Mucosa of gallbladder (tissue), 1 donor: ENCODE results near the gene TTC31. TPM values are rescaled to one million over a fixed set of nuclear protein-coding genes. Genes with fewer than 3 reads are reported as not detected.

Experiments used
- DNase-seq: peaks from one replicate; pipeline ENCODE4 v3.0.0-alpha.2; 2020; ENCODE audit warnings: low spot score
- total RNA-seq: library from RNA; stranded (reverse); gene quantifications from one replicate; pipeline ENCODE4 v1.2.1, GENCODE V29; 2021
- donor health status: DM: no; HTN: no; CAD: no.

Gene TTC31
- total RNA-seq, 1 donor from 2014 or later = 41.0 TPM

DNA sequence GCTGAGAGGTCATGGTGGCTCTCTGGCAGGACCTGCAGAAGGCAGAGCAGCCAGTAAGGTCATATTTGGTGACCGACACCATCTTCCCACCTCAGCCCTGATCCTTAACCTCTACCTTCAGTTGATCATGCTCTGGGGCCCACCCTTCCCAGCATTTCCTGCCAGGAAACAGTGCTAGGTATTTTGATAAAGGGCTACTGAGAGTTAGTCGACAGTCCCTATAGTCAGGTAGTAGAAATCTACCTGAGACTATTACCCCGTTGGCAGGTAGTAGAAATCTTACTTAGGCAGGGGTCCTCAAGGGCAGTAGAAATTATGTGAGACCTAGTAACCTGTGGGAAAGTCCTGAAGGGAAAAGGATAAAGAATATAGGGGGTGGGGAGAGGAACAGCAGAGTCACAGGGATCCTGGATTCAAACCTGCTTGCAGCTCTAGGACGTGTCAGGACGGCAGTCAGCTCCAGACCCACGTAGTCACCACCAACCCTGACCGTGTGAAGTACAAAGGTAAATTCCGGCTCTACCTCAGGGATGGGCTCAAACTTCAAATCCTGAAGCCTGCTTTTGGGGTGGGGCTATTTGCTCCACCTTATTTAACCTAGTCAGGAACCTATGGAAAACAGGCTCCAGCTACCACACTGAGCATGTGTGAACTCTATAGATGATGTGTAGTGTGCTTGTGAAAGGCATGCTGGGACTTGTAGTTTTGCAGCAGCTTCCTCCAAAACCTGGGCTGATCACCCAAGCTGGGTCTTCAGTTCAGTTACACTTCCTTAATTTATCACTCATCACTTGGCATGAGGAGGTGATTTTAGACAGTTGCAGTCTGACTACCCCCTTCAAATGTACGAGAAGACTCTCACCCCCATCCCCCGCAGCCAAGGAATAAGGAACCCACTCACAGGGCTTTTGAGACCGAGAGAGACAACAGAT is 43.1 kb downstream of the TTC31 start, which contains the start of gene DQX1:
Gene DQX1, minus strand, starts transcription at position 515 of the 932 bp plus-strand sequence. Its CDS starts 502 bp downstream, at position 13.
- DNase-seq = no peak

DNA sequence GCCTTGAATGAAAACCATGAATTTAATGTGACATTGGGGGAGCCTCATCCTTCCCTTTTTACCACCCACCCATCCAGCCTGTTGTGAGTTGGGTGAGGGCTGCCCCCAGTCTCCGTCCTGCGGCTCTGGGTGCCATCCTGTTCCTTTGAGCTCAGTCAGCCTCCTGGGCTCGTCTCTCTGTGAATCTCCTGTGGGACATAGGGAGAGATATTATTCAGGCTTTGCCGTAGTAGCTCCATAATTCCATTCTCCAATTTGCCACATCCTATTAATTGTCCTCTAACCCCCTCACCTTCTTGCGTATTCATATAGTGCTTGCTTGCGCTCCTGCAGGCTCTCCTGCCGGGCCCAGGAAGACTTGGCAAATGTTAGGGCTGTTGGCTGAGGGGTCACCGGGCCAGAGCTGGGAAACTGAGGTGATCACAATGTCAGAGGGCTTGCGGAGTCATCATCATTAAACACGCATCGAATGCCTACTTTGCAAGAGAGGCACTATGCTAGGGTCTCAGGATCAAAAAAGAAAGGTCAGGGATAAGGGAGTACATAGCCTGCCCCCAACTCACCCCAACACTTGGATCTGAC is 43.9 kb downstream of the TTC31 start:
- no peak for DNase-seq

DNA sequence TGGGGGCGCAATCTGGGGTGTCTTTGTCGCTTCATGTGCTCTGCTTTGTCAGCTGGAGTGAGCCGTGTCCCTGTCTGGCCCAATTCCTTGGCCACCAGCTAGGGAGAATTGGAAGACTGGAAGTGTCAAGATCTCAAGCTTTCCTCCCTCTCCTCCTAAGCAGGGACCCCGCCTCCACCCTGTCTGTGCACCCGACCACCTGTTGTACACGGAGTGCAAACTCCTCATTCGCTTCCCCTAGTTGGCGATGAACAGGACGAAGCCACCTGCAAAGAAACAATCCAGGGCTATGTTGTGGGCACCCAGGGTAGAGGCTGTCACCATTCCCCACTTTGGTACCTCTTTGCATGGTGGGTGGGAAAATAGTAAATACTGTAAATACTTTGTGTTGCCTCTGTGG is 44.9 kb downstream of the TTC31 start:
- no peak for DNase-seq

DNA sequence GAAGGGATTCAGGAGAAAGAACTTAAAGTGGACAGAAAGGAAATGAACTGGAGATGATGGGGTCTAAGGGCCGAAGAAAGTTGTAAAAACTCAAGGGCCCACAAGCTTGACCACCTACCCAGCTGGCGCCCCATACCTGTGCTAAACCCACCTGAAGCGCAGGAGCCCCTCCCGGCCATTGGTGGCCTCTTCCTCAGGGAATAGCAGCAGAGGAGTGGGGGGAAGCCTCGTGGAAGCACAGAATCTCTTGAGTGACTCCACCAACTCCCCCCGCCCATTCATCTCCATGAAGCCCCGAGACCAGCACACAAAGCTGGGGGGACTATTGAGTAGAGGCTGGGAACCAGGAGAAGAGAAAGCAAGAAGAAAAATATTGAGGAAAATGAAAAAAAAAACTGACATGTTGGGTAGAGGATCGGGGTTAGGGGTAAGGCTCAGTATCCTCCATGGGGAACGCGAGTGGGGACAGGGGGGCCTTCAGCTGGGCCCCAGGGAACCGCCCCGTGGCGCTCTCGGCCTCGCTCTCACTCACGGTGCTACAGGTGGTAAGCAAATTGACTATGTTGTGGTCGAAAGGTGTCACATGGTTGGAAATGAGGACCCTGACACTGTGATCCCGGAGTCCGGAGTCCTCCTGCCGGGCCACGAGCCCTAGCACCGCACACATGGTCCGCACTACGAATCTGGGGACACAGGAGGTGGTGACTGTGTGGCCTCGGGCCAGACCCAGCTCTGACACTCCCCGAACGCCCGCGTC is 45.9 kb downstream of the TTC31 start:
- DNase-seq = no peak

DNA sequence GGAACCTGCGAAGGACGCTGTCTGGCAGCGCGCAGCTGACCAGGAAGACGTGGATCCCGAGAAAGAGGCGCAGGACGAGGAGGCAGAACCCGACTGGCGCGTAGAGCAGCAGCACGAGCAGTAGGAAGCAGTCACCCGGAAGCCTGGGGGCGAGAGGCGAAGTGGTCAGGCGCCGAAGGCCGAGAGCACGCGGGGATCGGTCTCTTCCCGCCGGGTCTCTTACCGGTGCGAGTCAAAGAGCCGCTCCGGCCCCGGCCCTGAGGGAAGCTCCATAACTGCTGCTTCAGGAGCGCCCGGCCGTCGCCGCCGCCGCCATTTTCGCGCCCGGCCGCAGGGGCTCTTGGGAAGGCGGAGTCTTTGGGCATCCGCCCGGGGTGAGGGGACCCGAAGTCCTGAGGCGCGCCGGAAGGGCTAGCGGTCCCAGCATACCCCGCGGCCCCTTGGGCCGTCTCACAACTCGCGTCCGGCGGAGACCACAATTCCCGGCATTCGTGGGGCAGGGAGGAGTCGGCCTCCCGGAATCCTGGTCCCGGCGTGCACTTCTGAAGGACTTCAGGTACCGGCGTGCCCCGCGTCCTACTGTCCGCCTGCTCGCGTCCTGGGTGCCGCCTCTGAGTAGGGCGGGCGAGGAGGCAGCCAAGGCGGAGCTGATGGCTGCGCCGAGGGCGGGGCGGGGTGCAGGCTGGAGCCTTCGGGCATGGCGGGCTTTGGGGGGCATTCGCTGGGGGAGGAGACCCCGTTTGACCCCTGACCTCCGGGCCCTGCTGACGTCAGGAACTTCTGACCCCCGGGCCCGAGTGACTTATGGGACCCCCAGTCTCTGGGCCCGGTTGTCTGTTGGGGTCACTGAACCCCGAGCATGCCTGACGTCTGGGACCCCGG is 46.7 kb downstream of the TTC31 start, which contains the start of the genes AUP1 and HTRA2:
Gene AUP1, minus strand, starts transcription at position 350 of the 882 bp plus-strand sequence. Its CDS starts 77 bp downstream, at position 273.
Gene HTRA2, plus strand, starts transcription at position 577 of the 882 bp plus-strand sequence. Its CDS starts 74 bp downstream, at position 651.
- DNase-seq = peak; percentile 99

DNA sequence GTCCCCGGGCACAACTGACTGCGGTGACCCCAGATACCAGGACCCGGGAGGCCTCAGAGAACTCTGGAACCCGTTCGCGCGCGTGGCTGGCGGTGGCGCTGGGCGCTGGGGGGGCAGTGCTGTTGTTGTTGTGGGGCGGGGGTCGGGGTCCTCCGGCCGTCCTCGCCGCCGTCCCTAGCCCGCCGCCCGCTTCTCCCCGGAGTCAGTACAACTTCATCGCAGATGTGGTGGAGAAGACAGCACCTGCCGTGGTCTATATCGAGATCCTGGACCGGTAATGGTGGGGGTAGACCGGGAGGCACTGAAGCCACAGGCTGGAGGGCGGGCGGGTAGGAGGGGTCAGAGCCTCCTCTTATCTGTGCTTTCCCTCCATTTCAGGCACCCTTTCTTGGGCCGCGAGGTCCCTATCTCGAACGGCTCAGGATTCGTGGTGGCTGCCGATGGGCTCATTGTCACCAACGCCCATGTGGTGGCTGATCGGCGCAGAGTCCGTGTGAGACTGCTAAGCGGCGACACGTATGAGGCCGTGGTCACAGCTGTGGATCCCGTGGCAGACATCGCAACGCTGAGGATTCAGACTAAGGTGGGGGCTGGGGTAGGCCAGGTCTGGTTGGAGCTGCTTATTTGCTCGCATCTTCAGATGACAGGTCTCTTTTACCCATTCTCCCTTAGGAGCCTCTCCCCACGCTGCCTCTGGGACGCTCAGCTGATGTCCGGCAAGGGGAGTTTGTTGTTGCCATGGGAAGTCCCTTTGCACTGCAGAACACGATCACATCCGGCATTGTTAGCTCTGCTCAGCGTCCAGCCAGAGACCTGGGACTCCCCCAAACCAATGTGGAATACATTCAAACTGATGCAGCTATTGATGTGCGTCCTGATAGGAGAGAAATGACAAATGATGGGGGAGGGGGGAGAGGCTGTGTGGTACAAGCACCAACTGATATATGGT is 47.6 kb downstream of the TTC31 start:
- no peak for DNase-seq

DNA sequence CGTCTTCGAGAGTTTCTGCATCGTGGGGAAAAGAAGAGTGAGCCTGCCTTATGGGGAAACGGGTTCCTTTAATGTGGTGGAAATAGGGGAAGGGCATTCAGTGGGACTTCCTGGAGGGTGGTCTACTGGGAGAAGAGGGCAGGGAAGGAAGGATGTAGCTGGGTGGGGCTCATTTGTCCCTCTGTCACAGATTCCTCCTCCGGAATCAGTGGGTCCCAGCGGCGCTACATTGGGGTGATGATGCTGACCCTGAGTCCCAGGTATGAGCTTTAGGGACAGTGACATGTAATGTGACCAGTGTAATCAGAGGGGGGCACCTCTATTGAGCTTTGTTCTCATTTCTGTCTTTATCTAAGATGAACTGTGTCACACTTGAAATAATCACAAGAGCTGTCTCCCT is 48.8 kb downstream of the TTC31 start:
- no peak for DNase-seq

DNA sequence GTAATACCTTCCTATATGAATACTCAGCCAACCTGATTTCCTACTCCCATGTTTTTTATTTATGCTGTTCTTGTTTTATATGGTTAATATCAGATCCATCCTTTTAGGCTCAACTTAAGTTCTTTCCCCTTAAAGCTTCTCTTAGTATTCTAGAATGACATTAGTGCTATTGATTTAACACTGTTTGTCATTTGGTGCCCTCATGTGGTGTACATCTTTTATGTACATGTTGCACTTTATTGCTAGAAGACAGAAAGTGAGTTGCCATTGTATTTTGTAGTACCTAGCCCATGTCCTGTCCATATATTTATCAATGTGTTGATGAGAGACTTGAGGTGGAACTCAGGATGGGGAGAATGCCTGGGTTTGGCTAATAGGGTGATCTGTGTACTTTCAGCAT is 49.3 kb downstream of the TTC31 start:
- no peak for DNase-seq

DNA sequence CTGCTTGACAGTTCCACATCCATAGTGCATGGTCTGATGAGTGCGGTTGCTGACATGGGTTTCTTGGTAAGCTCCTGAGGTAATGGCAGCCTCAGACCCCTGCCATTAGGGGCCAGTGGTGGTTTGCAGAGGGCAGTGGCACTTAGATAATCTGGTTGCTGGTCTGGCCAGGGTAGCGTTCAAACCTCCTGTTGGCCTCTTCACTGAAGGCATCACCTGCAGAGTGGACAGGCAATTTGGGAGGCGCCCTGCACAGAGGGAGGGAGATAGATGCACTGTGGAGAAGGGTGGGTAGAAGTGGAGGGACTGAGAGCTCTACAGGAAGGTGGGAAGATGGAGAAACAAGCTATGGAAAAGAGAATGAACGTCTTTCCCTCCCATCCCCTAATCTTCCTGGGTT is 50.6 kb downstream of the TTC31 start:
- DNase-seq = no peak

DNA sequence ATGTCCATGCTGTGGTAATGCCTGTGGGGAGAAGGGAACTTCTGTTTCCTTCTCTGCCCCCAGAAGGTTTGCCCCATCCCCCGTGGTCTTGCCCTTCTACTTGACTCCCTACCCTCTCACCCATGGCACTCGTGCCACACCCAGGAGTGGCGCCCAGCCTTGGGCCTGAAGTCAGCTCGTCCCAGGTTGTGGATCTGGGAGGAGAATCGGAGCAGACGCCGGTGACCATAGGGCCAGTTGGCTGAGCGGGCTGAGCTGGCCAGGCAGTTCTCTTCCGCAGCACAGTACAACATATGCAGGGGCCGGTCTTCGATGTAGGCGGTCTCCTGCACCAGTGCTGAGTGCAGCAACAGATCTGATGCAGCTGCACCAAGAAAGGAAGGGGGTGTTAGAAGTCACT is 51.5 kb downstream of the TTC31 start:
- DNase-seq = no peak

DNA sequence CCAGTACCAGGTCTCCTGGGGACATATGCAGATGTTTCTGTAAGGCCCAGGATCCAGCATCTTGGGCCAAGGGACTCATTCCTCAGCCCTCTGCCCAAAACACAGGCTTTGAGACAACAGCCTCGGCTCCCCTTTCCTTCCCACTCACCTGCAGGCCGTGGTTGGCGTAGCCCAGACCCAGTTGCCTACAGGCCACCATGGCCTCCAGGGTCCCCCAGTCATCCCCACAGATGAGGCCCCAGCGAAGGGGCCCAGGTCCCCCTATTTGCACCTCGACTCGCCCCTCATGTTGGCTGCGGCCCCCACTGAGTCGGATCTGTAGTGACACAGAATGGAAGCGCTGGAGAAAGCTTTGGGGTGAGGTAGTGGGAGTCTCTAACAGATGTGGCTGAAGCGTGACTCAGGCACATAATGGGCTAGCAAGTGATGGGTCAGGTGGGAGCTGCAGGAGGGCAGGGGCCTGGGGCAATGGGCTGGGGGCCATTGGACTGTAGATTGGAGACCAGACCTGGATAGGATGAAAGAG is 52.6 kb downstream of the TTC31 start:
- DNase-seq = no peak

DNA sequence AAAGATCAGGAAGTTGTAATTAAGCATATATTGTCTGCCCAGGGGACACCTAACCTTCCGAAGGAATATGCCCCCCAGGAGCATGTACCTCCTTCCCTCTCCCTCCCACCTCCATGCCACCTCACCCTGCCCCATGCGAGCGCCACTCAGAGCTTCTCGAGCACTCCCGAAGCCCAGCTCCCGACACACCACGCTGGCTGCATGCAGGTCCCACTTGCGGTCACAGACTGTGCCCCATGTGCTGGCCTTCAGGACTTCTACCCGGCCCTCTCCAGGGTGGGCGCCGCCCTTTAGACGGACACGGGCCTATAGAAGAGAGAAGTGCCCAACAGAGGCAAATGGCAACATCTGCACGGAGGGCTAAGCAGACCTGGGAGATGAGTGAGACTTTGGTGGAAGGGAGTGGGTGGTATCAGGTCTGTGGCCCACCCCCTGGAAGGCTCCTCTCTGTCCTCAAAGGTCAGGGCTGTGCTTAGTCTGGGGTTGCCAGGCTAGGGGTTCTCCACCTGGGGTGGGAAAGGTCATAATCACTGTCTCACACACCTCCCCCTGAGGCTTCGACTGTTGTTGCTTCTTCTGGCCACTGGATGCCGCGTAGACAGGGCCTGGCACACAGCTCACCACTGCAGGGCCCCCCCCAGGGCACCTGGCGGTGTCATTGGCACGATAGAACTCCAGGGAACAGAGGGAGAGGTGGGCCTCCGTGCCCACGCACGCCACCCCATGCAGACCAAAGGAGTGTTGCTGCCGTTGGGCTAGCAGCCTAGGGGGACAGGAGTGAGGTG is 53.5 kb downstream of the TTC31 start:
- DNase-seq = no peak

DNA sequence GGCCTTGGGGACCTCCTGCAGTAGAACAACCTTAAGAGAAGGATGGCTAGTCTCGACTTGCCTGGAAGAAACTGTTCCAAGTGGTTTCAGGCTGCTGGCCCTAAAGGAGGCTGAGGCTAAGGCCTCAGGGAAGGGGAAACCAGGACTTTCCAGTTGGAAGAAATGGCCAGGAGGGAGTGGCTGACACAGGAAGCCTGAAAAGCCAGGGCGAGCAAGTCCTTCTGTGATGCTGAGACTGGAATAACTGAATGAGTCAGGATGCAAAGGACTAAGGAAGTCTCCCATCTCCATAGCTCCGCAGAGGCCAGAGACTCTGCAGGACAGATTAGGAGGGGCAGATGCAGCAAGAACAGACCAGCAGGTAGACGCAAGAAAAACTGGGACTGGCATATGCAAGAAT is 54.3 kb downstream of the TTC31 start:
- DNase-seq = no peak

DNA sequence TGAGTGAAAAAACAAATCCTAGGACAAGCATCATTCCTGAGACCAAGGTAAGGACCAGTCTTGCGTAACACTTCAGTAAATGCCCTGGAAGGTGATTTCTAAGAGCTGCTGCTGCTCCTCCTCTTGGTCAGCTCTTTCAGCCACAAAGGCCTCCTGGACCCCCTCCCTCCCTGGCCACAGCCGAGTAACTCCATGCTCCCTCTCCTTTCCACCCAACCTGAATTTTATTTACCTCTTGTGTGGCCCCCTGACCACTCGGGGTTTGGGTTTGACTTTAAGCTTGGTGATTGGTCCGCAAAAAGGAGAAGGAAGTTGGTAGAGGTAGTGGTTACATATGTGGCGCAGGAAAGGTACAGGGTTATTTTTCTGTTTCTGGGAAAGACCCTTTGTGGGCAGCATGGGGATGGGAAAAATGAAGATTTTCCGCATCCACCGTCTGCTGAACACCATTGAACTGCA is 56.0 kb downstream of the TTC31 start:
- DNase-seq = no peak

DNA sequence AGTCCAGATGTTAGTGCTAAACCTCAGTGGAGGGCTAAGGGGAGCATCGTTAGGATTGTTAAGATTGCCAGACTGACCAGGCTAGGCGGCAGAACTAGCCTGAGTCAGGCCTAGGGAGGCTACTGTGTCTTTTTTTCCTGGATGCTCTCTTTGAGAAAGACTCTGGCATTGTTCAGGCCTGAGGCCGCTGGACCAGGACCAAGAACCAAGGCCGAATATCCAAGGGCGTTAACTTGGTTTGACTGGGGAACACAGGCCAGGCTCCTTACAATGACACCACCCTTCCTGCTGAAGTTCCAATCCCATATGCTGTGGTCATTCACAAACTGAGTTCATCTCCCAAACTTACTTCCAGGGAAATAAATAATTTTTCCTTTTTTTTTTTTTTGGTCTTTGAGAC is 57.4 kb downstream of the TTC31 start:
- DNase-seq = no peak

DNA sequence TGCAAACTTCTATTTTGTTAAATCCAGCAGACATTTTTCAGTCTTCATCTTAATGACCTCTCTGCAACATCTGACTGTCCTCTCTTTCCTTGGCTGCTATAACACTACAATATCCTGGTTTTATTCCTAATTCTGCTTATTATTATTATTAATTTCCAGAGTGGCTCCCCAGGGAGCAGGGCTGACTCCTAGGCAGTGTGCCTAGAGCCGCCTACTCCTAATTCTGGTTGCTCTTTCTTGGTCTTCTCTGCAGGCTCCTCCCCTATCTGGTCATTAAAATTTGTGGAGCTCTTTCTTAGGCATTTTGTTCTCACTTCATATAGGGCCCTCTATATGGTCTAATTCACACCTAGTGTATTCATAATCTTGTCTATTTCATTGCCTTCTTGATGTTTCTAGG is 60.1 kb downstream of the TTC31 start:
- DNase-seq = no peak
